GM18951 (cell line): ENCODE data around the gene SRPK2.

ENCODE experiments used
- POLR2A ChIP-seq: IDR thresholded peaks from 4 replicates; pipeline ENCODE4 v1.6.1; 2011; ENCODE audit warnings: mild to moderate bottlenecking; ENCODE audit not compliant: insufficient read length, insufficient read depth; ENCODE audit errors: extremely low read depth
- in situ Hi-C: fragments of 300-500 bp; cut with MboI; formaldehyde crosslinking; loops from one replicate; pipeline ENCODE4 v1.12.0; 2022; ENCODE audit warnings: low sequenced_read_pairs, mixed read lengths, inconsistent platforms; ENCODE audit not compliant: unreplicated experiment

Gene SRPK2

GRCh38 chr7:105216786-105217185, 171.9 kb downstream of the SRPK2 start:
- no peak for TF ChIP-seq POLR2A
- in situ Hi-C loops: no loop called here

GRCh38 chr7:105215821-105216220, 172.9 kb downstream of the SRPK2 start:
- TF ChIP-seq POLR2A: no peak
- in situ Hi-C loops: no loop called here

- in situ Hi-C loops: no loop called here
- no peak for TF ChIP-seq POLR2A
These were observed 173.5 kb downstream of the SRPK2 start for GRCh38 chr7:105215182-105215581.

GRCh38 chr7:105213611-105214010, 175.1 kb downstream of the SRPK2 start:
- in situ Hi-C loops: no loop called here
- TF ChIP-seq POLR2A: no peak

- in situ Hi-C loops: no loop called here
- no peak for TF ChIP-seq POLR2A
These were observed 176.5 kb downstream of the SRPK2 start for GRCh38 chr7:105212212-105212611.

- in situ Hi-C loops: no loop called here
- no peak for TF ChIP-seq POLR2A
These were observed 178.0 kb downstream of the SRPK2 start for GRCh38 chr7:105210721-105211205.

GRCh38 chr7:105209870-105210269, 178.9 kb downstream of the SRPK2 start:
- TF ChIP-seq POLR2A: no peak
- in situ Hi-C loops: no loop called here

GRCh38 chr7:105209433-105209832, 179.3 kb downstream of the SRPK2 start:
- no peak for TF ChIP-seq POLR2A
- in situ Hi-C loops: no loop called here

- in situ Hi-C loops: no loop called here
- TF ChIP-seq POLR2A: no peak
These were observed 181.7 kb downstream of the SRPK2 start for GRCh38 chr7:105206985-105207384.

- TF ChIP-seq POLR2A: no peak
- in situ Hi-C loops: no loop called here
These were observed 183.0 kb downstream of the SRPK2 start for GRCh38 chr7:105205592-105206237.

- TF ChIP-seq POLR2A: no peak
- in situ Hi-C loops: no loop called here
These were observed 183.8 kb downstream of the SRPK2 start for GRCh38 chr7:105204953-105205352.

GRCh38 chr7:105204520-105204919, 184.2 kb downstream of the SRPK2 start:
- no peak for TF ChIP-seq POLR2A
- in situ Hi-C loops: no loop called here

GRCh38 chr7:105202616-105203015, 186.1 kb downstream of the SRPK2 start:
- TF ChIP-seq POLR2A: no peak
- in situ Hi-C loops: no loop called here

- no peak for TF ChIP-seq POLR2A
- in situ Hi-C loops: no loop called here
These were observed 189.3 kb downstream of the SRPK2 start for GRCh38 chr7:105199386-105199785.

- in situ Hi-C loops: no loop called here
- TF ChIP-seq POLR2A: no peak
These were observed 190.5 kb downstream of the SRPK2 start for GRCh38 chr7:105198223-105198622.

GRCh38 chr7:105196473-105196872, 192.2 kb downstream of the SRPK2 start:
- in situ Hi-C loops: no loop called here
- no peak for TF ChIP-seq POLR2A
